Measurements from ENCODE around the gene MAML2.

MAML2 gene

DNA sequence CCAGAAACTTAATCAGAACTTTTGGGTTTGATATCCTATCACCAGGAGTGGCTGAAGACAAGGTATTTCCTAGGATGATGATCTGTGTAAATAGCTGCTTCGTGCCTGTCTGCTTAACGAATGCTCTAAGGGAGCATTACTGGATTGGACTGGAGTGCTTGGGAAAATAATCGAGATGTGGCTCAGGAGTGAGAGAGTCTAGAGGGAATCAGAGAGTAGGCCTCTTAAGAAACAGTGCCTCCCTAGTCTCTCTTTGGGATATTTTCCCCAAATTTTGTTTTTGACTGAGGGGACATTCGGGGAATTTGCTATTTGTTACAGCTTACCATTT is 2.5 kb downstream of the MAML2 start:
- in situ Hi-C loops (cut with MboI; ENCODE audit: low sequenced_read_pairs) = no loop called here

DNA sequence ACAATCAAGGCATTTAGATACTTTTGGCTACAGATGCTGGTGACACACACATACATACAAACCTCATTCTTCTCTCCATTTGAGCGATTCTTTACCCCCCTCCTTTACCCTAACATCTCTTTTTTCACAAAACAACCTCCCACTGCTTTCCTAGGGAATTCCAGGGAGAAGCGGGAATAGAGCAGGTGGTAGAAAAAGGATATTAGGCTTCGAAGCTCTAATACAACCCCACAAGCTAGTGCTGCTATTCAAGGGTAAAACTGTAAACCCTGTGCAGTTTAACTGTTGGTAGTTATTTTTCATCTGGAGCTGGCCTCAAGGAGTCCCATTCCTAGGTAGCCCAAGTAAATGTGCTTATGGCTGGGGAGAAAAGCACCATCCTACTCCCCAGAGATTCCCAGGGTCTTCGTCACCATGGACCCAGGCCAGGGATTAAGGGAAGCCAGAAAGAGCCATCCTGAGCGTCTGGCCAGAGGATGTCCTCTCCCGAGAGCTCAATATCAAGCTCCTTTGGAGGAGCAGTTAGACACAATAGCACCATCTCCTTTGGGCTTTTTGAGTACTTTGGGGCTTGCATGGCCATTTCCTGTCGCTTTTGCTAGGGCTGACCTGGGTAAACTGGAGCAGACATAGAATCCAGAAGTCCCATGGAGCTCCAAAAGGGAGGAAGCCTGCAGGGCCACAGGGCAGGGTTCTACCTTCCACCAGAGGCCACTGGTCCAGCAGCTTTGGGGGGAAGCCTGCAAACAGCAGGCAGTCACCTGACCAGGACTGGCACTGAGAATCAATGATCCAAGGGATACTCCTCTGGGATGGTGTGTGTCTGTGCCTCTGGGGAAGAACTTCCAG is 3.1 kb downstream of the MAML2 start:
- in situ Hi-C loops (cut with MboI; ENCODE audit: low sequenced_read_pairs) = no loop called here

DNA sequence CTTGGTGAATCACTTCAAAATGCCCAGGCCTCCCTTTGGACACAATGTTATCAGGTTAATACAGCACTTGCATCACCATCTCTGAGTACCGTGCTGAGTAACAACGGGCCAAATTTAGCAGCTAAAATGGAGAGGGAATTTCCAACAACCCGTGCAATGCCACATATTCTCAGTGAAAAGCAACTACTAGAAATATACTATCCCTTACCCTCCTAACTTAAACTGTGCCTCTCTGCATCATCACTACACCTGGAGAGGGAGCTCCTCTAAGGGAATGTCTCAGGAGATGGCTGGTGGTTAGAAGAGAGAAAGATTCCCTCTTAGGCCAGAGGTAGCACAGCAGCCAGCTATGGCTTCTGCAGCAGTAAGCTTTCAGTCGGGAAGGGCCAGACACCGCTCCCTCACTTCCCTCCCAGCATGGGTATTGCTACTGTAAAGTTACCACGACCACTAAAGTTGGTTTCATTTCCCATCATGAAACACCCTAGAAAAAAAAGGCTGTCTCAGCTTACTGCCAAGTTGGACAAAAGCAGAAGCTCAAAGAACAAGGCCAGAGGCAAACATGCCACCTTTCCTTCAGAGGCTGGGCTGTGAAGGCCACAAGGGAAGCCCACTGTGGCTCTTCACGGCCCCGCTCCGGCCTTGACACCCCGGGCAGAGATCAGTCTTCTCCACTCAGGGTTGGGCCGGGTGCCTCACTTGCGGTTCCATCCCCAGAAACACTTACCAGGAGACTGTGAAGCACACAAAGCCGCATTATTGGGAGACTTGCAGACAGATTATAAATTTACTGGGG is 3.9 kb downstream of the MAML2 start:
- in situ Hi-C loops (cut with MboI; ENCODE audit: low sequenced_read_pairs) = no loop called here

DNA sequence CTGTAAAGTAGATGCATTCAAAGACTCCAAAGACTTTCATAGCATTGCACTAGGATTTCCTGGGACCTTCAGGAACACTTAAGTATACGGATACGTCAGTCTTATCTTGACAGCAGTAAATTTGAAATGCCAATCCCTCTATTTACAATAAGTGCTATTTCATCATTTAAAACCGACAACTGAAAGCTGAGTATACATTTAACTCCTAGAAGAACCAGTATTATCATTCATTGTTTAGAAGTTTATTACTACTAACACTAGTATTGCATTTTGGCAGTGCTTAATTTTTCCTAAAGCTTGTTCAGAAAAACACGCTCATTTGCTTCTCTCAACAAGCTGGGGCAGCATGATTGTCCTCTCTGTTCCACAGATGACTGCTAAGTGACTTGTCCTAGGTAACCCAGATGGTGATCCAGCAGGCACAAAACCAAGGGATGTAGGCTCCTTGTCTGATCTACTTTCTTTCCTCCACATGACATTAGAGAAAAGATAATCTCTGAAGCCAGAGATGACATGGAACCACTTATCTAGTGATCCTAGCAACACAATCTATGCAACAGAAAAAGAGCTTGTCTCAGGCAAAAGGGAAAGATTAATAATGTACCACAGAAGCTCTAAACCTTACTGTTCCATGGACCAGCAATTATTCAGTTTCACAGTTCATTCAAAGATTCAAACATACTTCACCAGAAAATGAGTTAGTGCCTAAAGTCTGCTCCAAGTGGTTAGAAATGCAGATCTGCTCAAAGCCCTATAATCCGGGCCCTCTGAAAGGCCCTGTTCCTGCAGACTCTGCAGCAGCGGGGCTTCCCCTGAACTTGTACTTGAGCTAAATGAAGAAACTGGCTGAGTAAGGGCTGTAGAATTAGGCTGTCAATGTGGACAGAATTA is 5.2 kb downstream of the MAML2 start:
- in situ Hi-C loops (cut with MboI; ENCODE audit: low sequenced_read_pairs) = no loop called here

DNA sequence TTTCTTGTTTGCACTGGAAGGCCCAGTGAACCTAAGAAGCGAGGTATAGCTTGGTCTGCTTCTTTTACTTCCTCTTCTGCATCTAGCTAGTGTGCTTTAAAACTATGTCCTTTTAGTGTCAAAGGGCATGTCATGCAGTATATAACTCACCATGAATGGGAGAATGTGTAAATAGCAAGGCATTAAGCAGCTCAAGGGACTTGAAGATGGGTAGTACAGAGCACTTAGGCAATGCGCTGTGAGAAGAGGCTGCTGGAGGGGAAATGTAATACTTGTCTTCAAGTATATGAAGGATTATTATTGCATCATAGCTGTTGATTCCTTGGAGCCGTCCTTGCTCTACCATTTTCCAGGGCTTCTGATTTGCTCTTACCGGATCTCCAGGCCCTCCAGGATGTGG is 7.6 kb downstream of the MAML2 start:
- in situ Hi-C loops (cut with MboI; ENCODE audit: low sequenced_read_pairs) = no loop called here

DNA sequence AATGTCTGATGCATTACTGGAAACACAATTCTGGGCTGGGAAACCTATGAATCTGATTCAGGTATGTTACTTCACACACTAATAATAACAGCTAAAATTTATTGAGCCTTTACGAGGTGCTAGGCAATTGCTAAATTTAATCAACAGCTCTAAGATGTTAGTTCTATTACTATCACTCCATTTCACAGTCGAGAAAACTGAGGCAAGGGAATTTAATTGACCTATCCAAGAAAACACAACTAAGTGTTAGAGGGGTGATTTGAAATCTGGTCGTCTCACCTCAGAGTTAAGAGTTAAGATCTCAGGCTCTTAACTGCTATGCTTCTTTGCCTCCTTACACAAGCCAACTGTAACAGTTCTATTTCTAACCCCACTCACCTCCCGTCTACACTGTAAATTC is 8.8 kb downstream of the MAML2 start:
- in situ Hi-C loops (cut with MboI; ENCODE audit: low sequenced_read_pairs) = no loop called here

DNA sequence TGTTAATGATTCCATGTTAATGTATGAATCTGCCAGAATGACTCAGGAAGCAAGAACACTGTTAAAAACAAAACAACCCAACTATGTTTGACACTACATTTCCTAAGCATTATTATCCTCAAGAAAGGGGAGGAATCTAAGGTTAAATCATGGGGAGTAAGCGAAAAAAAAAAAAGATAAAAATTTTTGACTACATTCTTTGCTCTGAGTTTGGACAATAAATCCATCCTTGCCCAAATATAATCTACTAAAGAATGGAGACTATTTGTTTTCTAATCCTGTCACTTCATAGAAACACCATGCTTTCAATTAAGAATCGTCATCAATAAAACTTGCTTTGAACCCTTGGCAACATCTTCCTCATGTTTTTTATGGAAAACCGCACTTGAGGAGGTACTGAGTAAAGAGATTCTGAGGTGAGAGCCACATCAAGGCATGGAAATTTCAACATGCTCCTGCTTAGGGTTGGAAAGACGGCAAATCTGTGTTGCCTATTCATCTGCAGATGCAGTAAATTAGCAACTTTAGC is 9.7 kb downstream of the MAML2 start:
- in situ Hi-C loops (cut with MboI; ENCODE audit: low sequenced_read_pairs) = no loop called here

DNA sequence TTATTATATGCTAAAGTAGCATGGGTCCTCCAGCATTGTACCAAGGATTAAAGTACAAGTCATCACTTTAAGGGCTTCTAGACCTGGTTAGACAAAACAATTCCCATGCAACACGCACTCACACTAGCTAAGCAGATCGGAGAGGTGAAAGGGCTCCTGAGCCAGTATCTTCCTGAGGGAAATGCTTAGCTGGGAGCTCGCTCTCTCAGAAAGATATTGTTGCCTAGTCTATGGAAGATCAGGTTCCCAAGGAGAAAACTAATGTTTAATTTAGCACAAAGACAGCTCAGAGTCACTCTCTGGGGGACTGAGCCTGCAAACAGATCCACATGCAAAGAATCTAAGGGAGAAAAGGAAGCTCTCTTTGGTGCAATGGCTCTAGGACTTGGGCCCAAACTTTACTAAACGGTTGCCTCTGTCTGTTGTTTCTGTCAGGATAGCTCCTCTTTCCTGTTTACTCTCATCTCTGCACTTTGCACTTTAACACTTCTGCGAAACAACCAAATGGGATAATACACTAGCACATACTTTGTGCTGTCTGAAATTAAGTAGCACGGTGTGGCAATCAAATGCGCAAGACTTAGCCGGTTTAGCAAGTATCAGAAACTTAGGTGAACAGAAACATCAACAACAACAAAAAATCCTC is 10.7 kb downstream of the MAML2 start:
- in situ Hi-C loops (cut with MboI; ENCODE audit: low sequenced_read_pairs) = no loop called here

DNA sequence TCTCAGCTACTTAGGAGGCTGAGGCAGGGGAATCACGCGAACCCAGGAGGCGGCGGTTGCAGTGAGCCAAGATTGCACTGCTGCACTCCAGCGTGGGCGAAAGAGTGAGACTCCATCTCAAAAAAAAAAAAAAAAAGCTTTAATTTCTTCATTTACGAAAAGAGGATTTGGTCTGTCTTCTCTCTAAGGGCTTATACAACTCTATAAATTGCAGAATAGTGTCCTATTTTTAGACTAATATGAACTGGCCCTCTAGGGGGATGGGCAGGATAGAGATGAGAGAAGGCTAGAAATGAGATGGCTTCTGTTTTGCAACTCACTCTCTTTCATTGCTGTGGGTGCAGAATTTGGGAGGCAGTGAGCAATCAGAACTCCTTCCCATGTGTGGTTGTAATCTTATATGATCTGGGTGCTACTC is 11.3 kb downstream of the MAML2 start:
- in situ Hi-C loops (cut with MboI; ENCODE audit: low sequenced_read_pairs) = no loop called here

DNA sequence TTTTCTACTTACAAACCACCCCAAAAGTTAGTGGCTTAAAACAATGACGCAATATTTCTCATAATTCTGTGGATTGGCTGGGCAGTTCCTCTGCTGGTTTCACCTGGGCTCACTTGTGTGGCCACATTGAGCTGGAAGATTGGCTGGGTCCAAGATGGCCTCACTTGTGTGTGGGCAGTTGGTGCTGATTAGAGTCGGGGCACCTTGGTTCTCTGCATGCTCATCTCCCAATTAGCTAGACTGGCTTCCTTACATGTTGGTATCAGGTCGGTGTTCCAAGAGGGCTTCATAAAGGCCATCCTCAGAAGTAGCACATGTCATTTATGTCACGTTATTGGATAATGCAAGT is 12.5 kb downstream of the MAML2 start:
- in situ Hi-C loops (cut with MboI; ENCODE audit: low sequenced_read_pairs) = no loop called here

DNA sequence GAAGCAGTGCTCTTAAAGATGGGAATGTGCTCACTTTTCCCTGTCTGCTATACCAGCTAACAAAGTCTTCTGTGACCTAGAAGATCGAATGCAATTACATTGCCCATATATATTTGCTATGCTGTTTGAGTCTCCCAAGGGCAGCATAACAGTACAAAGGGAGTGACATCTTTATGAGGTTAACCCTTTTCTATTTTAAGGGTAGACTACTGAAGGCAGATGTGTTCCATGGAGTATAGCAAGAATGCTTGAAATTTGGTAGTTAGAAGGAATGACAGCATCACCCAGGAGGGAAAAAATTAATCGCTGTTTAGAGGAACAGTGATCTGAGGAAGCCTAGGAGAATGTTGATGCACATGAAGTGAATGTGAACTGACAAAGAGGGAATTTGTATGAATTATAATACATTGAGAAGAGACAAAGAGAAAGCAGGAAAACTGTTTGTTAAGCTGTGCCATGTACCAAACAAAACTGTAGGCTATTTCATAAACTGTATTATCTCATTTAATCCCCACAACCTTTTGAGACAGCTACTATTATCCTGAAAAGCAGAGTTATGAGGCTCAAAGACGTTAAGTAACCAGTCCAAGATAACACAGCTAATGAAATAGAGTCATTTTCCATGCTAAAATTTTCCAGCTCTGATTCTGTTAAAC is 13.0 kb downstream of the MAML2 start:
- in situ Hi-C loops (cut with MboI; ENCODE audit: low sequenced_read_pairs) = no loop called here

DNA sequence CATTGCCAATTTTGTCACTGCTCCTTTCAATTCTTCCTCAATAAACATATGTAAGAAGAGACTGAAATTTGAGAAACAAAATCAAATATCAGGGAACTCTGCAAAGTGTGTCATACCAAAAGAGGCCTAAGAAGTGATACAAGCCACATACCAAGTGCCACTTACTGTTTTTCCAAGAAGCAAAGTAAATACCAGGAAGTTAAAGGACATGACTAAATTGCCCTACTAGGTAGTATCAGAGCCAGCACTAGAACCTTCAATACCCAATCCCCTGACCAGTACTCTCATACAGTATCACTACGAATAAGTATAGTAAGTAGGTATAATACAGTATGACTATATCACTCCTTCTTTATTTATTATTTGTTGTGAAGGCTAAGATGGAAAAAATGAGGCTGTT is 13.6 kb downstream of the MAML2 start:
- in situ Hi-C loops (cut with MboI; ENCODE audit: low sequenced_read_pairs) = no loop called here

DNA sequence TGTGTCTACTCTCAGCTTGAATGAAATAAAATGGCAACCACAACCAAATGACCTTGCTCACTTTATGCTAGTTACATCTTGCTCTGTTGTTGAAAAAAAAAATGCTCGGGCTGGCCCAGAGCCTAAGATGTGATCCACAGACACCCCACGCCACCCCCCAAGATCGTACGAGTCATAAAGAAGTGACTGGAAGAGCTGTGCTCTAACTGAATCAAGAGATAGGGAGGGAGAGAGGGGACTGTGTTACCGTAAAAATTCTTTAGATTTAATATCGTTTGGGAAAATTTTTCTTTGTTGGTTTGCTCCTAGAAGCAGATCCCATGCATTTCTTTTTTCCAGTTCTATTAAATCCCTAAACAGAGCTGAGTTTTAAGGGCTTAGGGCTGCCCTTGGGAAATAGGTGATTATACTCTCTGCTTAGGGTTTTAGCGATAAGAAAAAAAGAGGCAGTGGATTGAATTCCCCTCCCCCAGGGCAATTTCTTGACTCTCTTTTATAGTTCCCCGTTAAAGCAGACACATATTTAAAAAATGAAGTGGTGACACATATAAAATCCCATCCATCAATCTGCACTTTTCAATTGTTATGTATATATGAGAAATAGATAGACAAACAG is 14.5 kb downstream of the MAML2 start:
- in situ Hi-C loops (cut with MboI; ENCODE audit: low sequenced_read_pairs) = no loop called here

DNA sequence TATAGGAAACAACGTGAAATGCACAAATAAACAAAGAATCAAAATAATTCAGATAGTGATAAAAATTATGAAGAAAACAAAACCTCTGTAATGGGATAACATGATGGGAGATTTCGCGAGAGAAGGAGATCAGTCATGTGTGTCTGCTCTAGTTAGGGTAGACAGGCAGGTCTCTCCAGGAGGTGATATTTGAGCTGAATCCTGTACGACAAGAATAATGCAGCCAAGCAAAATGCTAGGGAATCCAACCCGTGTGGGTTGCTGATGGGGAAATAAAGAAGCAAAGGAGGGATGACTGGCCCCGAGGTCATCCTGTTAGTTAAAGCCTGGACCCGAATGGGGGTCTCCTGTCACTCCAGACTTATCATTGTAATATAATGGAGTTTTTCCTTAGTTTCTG is 16.0 kb downstream of the MAML2 start:
- in situ Hi-C loops (cut with MboI; ENCODE audit: low sequenced_read_pairs) = no loop called here

DNA sequence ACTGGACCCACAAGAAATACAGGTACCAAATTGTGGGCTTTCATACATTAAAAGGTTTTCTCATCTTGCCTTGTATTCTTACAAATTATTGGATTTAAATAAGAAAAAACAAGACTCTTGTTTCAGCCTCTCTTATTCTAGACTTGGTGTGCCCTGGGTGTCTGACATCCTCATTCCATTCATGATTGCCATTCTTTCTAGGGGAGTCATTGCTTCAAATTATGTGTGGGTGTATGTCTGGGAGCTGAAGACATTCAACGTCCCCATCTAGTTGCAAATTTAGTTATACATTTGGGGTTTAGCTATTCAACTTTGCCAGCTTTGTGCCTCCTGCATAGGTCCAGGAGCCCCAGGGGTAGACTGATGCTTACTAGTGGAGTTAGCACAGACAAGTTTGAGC is 18.1 kb downstream of the MAML2 start:
- in situ Hi-C loops (cut with MboI; ENCODE audit: low sequenced_read_pairs) = no loop called here

DNA sequence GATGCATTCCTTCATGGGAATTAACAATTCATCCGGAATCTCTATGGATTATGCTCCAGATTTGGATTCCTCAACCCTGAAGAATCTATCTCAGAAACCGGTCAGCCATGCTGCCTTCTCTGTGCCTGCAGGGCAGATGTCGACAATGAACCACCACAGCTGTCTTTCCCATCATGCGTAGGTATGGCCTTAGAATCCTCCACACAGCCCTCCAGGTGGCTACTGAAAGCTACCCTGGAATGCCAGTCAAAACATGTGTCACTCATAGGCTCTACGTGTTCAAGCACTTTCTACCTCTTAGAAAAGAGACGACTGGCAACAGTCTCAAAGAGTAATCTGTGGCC is 19.4 kb downstream of the MAML2 start:
- in situ Hi-C loops (cut with MboI; ENCODE audit: low sequenced_read_pairs) = no loop called here

DNA sequence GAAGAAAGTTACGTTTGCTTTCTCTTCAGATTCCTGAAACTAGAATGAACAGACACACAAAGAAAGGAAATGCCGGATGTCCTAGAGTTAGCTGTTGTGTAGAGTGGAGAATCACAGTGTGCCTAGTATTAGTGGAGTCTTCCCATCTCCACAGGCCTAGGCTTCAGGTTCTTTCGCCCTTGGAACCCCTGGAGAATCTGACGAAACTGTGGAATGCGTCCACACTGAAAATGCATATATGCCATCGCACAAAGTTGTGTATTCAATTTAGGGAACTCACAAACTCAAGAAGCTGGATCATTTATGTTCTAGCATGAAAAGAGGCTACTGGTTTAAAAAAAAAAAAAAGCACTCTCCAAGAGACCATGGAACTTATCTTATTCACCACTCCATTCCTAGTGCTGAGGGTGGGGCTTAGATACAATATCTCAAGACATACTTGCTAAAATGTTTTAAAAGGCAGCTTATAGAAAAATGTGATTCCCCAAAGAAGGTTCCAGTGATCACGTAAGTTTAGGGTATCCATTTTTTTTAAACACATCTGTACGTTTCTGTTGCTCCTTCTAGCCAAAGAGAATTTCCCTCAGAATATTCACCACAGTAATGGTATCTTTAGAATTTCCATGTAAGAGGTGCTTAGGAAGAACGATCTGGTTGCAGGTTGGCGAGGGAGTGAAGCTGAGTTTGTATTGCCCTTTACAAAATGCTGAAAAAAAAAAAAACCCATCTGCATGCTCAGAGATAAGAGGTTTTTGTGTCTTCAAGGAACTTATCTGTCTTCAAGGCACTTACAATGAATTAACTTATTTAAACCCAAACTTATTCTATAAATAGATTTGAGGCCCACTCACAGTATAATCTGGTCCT is 20.0 kb downstream of the MAML2 start:
- in situ Hi-C loops (cut with MboI; ENCODE audit: low sequenced_read_pairs) = no loop called here

DNA sequence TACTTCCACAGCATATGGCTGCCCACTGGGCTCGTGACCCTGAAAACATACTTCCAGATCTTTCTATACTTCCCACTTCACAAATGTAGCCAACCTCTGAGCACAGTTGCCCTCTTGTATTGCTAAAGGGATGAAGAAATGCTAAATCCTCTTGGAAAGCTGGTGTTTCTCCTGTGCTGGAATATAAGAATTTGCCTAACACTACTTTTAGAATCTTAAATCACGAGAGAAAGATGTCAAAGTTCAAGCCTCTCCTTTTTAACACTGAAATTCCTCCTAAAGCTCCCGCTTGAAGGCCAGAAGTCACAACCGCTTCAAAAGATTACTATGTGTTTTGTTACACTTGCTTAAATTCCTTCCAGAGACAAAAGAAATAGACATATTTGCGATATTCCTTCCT is 21.9 kb downstream of the MAML2 start:
- in situ Hi-C loops (cut with MboI; ENCODE audit: low sequenced_read_pairs) = no loop called here

Measured in HL-60/S4 (cell line).